Measurements from ENCODE around the gene MALL.

Gene MALL

DNA sequence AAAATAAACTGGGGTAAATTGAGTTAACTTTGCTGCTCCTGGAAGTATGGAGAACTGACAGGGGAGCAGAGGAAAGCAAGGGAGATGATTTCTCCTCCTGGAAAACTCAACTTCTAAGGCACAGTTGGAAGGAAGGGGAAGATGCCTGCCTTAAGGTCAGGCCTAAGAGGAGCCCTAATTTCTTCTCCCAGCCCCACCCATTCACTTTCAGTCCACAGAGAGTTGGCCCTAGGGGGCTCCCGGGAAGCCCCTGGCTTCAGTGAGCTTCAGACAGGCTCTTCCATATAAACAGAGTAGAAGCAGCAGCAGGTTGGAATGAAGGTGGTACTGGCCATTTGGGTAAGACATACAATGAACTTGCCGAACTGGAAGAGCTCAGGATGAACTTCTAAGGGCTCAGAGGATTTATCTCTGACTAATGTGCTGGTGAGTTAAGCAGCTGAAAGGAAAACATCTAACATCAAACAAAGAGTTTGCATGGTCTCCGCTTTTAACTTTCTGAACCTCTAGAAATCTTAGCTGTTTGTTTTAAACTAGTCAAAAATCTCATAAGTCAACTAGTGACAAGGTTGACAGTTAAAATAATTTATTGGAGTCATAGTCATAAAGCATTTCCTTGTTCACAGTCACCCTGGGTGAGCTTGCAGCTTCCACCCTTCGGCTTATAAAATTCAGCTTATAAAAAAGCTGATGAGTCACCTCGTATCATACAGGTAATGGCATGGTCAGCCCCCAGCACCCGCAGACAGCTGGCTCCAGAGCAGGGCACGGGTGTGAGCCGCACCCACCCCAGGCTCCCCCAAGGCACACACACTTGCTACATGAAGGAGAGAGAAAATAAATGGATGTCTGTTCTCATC is 9.8 kb downstream of the MALL start:
- TF ChIP-seq TAF1 (IDR thresholded peaks at IDR 0.05; ENCODE audit: borderline replicate concordance, insufficient read depth, low read length) (no peak), SIN3A (IDR thresholded peaks at IDR 0.05; ENCODE audit: borderline replicate concordance, insufficient read depth, low read length) (no peak), POLR2AphosphoS5 (IDR thresholded peaks at IDR 0.05; ENCODE audit: low read depth, low read length) (no peak), FOXP2 (optimal IDR thresholded peaks at IDR 0.05; ENCODE audit: borderline replicate concordance, extremely low read depth, extremely low read length, insufficient read depth) (no peak)
- TF ChIP-seq, protein P1, sequence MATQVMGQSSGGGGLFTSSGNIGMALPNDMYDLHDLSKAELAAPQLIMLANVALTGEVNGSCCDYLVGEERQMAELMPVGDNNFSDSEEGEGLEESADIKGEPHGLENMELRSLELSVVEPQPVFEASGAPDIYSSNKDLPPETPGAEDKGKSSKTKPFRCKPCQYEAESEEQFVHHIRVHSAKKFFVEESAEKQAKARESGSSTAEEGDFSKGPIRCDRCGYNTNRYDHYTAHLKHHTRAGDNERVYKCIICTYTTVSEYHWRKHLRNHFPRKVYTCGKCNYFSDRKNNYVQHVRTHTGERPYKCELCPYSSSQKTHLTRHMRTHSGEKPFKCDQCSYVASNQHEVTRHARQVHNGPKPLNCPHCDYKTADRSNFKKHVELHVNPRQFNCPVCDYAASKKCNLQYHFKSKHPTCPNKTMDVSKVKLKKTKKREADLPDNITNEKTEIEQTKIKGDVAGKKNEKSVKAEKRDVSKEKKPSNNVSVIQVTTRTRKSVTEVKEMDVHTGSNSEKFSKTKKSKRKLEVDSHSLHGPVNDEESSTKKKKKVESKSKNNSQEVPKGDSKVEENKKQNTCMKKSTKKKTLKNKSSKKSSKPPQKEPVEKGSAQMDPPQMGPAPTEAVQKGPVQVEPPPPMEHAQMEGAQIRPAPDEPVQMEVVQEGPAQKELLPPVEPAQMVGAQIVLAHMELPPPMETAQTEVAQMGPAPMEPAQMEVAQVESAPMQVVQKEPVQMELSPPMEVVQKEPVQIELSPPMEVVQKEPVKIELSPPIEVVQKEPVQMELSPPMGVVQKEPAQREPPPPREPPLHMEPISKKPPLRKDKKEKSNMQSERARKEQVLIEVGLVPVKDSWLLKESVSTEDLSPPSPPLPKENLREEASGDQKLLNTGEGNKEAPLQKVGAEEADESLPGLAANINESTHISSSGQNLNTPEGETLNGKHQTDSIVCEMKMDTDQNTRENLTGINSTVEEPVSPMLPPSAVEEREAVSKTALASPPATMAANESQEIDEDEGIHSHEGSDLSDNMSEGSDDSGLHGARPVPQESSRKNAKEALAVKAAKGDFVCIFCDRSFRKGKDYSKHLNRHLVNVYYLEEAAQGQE (IDR thresholded peaks at IDR 0.05; ENCODE audit: insufficient read depth in 1 of 2, low read depth in 2 of 2, low read length in 2 of 2): no peak

GRCh38 chr2:110105183-110105582 is 10.4 kb downstream of the MALL start:
- TF ChIP-seq TAF1 (IDR thresholded peaks at IDR 0.05; ENCODE audit: borderline replicate concordance, insufficient read depth, low read length): no peak
- no peak for TF ChIP-seq SIN3A (IDR thresholded peaks at IDR 0.05; ENCODE audit: borderline replicate concordance, insufficient read depth, low read length)
- TF ChIP-seq POLR2AphosphoS5 (IDR thresholded peaks at IDR 0.05; ENCODE audit: low read depth, low read length): no peak
- TF ChIP-seq, protein P1 (IDR thresholded peaks at IDR 0.05; ENCODE audit: insufficient read depth in 1 of 2, low read depth in 2 of 2, low read length in 2 of 2): no peak
- TF ChIP-seq FOXP2 (optimal IDR thresholded peaks at IDR 0.05; ENCODE audit: borderline replicate concordance, extremely low read depth, extremely low read length, insufficient read depth): no peak

DNA sequence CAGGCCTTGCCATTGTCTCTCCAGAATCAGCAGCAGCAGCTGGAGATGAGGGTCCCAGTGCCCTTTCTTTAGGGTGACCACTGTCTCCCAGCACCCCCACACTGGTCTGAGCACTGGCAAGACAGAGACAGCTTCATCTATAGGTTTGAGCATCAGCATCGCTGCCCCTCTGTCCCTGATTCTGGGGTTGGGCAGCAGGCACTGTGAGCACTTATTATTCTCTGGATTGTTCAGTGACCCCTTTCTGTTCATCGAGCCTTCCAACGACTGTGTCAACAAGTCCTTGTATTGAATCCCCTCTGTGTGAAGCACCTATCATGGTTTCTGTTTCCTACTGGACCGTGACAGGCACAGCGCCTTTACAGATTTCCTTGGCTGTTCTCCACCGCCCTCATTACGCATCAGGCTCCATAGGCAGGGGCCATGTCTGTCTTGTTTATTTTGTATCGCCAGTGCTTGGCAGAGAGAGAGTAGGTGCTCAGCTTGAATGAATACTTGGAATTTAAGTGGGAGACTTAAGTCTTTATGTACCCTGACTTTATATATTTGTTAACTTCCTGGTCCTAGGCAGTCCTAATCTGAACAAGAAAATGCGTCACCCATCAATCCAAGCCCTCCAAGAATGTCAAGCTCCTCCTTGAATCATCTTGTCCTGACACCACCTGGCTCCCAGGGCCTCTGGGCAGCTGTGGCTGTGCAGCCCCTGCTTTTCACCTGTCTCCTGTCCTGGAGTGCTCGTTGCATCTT is 11.4 kb downstream of the MALL start:
- TF ChIP-seq SIN3A (IDR thresholded peaks at IDR 0.05; ENCODE audit: borderline replicate concordance, insufficient read depth, low read length): no peak
- TF ChIP-seq TAF1 (IDR thresholded peaks at IDR 0.05; ENCODE audit: borderline replicate concordance, insufficient read depth, low read length): no peak
- TF ChIP-seq POLR2AphosphoS5 (IDR thresholded peaks at IDR 0.05; ENCODE audit: low read depth, low read length): no peak
- no peak for TF ChIP-seq FOXP2 (optimal IDR thresholded peaks at IDR 0.05; ENCODE audit: borderline replicate concordance, extremely low read depth, extremely low read length, insufficient read depth)
- TF ChIP-seq, protein P1 (IDR thresholded peaks at IDR 0.05; ENCODE audit: insufficient read depth in 1 of 2, low read depth in 2 of 2, low read length in 2 of 2): no peak

- TF ChIP-seq SIN3A (IDR thresholded peaks at IDR 0.05; ENCODE audit: borderline replicate concordance, insufficient read depth, low read length) (no peak), TAF1 (IDR thresholded peaks at IDR 0.05; ENCODE audit: borderline replicate concordance, insufficient read depth, low read length) (no peak)
- TF ChIP-seq, protein P1 (IDR thresholded peaks at IDR 0.05; ENCODE audit: insufficient read depth in 1 of 2, low read depth in 2 of 2, low read length in 2 of 2): no peak
These were observed 12.3 kb downstream of the MALL start for GRCh38 chr2:110103061-110103961.
